NCI-H69 (cell line): ENCODE measurements around the gene MRPL9.
"Not testable (repeated sequence)": the region's sequence is repeated elsewhere in the genome, so short reads cannot be mapped to it uniquely, and the experiment has no call there.

Experiments
- DNase-seq: peaks from one replicate; lab custom pipeline; 2025; lab: John Stamatoyannopoulos, UW

The MRPL9 gene

DNA sequence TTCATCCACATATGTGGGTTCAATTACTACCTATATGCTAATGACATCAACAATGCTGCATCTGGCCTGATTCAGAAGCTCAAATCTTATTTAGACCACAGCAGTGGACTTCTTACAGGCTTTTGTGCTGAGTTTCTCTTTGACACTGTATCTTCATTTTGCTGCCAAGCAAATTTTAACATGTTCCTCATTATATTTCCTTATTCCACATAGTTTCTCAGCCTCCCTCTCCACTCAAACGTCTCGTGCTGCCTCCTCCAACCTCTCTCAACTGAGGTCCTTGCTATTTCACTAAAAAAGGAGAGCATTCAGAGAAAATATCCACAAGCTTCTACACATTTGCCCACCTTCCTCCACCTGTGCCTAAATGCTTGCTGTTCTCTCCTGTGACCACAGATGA lies 20.5 kb upstream of the MRPL9 start:
- DNase-seq = no peak

DNA sequence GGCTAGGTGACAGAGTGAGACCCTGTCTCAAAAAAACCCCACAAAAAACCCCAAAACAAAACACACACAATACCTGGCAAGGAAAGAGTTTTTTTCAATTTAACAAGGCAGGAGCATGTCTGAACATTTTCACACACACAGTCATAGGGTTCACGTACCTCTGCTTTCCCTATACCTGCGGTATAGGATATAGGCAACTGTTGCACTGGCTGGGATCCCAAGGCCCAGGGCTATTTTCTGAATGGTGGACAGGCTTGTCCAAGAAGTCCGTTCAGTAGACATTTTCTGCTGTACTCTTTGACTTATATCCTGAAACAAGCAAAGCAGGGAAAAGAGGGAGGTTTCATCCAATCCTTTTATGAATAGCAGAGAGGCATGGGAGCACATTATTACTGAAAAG lies 19.4 kb upstream of the MRPL9 start:
- DNase-seq = no peak

DNA sequence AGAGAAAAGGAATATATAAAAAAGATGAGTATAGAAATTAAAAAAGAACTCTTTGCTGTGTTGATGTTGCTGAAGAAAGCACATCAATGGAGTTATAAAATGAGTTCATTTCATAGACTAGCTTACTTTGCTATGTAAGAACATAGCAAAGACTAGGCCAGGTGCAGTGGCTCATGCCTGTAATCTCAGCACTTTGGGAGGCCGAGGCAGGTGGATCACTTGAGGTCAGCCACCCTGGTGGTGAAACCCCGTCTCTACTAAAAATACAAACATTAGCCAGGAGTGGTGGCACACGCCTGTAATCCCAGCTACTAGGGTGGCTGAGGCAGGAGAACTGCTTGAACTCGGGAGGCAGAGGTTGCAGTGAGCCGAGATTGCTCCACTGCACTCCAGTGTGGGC lies 18.7 kb upstream of the MRPL9 start:
- not testable (repeated sequence) for DNase-seq

DNA sequence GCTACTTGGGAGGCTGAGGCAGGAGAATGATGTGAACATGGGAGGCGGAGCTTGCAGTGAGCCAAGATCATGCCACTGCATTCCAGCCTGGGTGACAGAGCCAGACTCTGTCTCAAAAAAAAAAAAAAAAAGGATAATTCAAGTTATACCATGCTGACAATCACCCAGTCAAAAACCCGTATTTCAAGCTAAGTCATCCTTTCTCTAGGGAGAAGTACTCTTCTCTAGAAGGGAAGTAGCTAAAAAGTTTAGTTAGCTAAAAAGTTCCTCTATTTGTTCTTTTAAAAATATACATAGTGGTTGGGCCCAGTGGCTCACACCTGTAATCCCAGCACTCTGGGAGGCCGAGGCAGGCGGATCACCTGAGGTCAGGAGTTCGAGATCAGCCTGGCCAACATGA lies 17.4 kb upstream of the MRPL9 start:
- not testable (repeated sequence) for DNase-seq

DNA sequence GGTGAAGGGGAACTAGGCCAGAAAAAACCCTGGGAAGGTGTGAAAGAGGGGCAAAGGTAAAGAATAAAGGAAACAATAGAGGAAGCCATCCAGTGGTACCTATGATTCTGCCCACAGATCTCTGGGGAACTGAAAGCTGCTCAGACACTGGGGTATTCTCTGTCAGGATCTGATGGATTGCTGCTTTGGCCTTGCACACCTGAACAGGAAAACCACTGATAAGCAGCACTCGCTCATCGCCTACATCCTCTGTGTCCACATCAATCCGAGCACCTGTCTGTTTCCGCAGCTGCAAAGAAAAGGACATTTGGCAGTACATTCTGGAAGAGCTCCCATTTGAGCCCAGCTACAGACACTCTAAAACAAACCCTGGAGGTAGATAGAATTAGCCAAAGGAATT lies 16.6 kb upstream of the MRPL9 start:
- no peak for DNase-seq

DNA sequence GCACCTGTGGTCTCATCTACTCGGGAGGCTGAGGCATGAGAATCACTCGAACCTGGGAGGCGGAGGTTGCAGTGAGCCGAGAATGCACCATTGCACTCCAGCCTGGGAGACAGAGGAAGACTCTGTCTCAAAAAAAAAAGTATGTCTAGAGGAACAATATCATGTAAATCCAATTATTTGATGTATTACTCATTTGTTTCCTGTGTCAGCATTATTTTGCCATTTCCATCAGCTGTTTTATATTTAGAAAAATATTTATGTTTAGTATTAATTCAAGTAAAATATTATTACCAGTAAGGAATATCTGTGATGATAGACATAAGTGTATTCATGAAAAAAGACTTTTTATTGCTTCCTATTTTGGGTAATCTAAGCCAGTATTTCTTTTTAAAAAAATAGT lies 14.0 kb upstream of the MRPL9 start:
- DNase-seq = no peak

DNA sequence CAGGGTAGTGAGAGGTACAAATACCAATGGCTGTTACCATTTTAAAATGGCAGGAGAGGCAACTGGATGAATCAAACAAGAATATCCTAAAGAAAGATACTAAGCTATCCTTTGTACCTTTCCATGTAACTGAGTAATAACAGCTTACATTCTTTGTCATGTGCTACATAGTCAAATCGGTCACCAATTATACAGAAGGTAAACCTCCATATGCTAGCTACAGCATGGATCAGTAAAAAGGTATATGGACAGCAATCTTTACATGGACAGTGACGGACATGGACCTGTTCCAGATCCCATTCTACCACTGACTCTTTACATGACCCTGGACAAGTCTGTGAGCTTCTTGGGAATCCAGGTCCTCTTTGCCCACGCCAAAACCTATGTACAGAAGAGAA lies 13.4 kb upstream of the MRPL9 start:
- no peak for DNase-seq

DNA sequence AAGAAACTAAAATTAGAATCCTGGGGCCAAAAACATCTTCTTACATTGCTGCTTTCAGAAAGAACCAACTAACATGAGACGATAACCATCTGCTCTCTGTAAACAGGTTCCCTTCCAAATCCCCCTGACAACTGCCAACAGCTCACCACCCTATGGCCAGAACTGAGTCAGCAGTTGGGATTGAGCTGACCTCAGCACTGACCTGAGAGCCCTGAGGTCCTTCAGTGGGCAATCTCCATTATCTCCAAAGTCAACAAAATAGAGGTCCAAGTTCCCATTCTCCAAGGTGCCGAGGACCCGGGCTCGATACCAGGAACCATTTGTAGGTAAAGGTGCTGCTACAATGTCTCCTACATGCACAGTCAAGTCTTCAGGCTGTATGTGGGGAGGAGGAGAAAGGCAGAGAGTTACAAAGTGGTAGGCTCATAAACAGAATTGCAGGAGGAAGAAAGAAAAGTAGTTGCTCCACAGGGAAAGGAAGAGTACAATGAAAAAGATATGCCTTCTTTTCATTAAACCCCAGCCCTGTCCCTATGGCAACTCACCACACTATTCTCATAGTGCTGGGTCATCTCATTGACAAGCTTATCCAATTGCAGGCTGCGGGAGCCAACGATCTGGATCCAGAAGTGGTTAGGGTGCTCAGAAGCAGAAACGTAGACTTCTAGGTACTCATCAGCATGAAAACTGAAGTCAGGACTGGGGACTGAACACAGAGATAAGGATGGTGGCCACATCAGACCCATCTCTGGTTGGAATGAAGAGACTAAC lies 12.8 kb upstream of the MRPL9 start:
- DNase-seq = no peak

DNA sequence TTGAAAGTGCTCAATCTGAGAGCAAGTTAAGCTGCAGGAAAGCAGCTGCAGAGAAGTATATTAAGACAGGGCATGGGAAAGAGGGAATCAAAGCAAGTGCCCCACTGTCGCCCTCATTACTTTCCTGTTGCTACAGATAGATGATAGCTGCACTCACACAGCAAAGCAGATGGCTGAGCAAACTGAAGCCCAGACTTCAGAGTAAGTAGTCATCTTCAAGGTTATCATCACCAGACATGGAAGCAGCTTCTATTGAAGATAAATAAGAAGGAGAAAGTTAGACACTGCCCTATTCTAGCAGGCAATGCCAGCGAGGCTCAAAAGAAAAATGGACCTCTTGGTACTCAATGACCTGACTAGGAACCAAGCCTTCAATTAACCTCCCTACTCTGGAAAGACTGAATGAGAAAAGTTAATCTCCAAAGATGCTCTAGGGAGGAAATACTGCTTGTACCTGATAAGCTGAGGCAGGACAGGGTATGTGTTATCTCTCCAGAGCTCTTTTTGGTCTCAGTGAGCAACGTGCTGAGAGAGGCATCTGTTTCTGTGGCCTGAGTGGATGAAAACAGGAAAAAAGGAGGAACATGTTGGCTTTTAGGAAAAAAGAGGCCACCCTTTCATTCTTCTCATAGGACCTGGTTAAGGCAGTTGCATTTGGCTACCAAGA lies 11.1 kb upstream of the MRPL9 start:
- no peak for DNase-seq

DNA sequence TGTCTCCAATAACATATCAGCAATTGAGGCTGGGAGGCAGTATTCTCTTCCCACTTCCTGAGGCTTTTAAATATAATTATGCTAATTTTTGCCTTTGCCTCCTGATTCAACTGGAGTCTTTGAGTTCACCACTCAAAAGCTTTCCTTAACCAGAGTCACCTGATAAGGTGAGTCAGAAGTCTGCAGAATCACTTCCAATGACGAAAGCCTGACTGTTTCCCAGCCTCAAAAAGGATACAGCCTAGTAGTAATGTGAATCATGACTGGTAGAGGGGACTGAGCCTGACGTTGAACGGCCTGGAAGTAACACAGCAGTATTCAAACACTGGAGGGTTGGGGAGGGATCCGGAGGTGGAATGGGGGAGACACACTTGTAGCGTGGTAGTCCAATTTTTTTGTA lies 10.4 kb upstream of the MRPL9 start:
- DNase-seq = no peak

DNA sequence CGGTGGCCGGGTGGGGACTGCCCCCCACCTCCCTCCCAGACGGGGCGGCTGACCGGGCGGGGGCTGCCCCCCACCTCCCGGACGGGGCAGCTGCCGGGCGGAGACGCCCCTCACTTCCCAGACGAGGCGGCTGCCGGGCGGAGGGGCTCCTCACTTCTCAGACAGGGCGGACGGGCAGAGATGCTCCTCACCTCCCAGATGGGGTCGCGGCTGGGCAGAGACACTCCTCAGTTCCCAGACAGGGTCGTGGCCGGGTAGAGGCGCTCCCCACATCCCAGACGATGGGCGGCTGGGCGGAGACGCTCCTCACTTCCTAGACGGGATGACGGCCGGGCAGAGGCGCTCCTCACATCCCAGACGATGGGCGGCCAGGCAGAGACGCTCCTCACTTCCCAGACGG lies 6.0 kb upstream of the MRPL9 start:
- DNase-seq = not testable (repeated sequence)

DNA sequence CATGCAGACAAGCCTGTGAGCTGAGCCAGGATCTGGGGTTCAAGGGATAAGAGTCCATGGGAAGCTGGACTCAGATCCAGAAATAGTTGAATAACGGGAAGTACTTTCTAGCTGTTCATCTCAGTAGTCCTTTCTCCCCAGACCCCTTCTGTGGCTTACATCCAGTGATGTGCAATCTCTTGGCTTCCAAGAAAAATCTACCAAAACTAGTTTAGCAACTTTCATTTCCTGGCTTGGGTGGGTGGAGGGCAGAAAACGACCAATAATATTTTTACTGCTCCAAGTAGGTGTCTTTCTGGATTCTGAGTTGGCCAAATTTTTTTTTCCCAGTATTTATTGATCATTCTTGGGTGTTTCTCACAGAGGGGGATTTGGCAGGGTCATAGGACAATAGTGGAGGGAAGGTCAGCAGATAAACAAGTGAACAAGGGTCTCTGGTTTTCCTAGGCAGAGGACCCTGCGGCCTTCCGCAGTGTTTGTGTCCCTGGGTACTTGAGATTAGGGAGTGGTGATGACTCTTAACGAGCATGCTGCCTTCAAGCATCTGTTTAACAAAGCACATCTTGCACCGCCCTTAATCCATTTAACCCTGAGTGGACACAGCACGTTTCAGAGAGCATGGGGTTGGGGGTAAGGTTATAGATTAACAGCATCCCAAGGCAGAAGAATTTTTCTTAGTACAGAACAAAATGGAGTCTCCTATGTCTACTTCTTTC lies 5.2 kb upstream of the MRPL9 start:
- not testable (repeated sequence) for DNase-seq

DNA sequence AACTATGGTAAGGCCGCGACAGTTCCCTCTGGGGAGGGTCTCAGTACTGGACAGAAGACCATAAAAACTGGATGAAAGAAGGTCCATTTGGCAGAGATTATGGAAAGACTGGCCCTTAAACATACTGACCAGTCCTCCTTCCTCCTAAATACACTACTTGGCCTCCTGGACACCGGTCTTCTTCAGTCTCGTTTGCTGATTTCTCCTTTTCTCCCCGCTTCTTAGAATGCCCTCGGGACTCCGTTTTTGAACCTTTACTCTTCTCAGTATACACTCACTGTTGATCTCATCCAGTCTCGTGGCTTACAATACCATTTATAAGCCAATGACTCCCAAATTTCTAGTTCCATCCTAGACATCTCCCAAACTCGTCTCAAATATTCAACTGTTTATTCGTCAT lies 694 bp upstream of the MRPL9 start:
- DNase-seq = no peak

DNA sequence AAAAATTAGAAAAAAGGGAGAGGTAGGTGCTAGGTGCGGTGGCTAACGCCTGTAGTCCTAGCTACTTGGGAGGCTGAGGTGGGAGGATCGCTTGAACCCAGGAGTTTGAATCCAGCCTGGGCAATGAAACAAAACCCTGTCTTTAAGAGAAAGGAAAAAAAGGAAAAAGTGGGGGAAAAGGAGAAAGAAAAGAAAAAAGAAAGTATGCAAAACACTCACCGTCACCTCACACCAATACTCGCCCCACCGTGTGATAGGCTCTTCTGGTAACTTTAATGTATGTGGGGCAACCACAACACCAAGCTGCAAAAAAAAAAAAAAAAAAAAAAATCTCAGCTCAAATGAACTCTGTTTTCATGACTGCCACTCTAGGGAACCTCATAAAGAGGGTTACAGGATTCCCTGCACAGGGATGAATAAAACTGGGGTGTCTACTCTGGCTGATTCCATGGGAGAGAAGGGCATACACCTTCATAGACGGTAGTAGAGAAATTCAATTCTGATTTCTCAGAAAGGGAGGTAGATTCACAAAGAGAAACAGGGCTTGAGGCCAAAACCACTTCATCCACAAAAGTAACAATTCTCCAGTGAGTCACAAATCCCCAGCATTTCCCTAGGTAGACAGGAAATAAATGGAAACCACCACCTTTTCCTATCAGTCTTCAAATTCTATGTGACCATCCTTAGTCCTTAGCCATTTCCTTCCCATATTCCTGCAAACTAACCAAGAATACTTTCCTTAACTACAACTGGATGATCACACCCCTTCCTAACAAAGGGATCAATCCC lies 2.5 kb downstream of the MRPL9 start:
- no peak for DNase-seq

DNA sequence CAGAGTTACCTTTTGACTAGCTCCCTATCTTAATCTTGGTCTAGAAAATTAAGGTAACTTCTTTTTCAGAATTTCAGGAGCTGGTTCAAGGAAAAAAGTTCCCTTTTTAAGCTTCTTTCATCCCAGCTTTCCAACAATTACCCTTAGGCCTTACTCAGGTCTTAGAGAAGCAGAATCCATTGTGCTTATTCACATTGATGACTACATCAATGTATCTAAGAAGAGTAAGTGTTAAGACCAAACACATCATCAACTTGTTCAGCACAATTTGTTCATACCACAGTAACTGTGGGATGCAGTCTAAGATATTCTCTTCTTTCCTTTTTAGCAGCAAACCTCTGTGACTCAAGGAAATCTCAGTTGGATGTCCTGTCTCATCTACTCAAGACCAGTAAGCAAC lies 4.1 kb downstream of the MRPL9 start:
- no peak for DNase-seq

DNA sequence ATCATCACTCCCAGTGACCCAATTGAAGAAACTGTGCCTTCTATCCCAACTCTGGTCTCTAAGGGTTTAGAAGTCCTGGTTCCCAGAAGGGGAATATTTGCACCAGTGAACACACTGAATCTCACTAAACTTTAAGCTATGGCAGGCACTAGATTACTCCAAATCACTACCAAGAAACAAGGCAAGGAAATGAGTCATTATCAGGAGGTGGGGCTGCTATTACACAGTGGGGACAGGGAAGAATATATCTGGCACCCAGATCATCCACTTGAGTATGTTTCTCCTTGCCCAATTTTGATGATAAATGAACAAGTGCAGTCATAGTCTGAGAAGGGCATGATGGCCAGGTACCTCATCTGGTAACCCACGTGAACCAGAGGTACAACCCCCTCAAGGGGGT lies 7.0 kb downstream of the MRPL9 start:
- no peak for DNase-seq

DNA sequence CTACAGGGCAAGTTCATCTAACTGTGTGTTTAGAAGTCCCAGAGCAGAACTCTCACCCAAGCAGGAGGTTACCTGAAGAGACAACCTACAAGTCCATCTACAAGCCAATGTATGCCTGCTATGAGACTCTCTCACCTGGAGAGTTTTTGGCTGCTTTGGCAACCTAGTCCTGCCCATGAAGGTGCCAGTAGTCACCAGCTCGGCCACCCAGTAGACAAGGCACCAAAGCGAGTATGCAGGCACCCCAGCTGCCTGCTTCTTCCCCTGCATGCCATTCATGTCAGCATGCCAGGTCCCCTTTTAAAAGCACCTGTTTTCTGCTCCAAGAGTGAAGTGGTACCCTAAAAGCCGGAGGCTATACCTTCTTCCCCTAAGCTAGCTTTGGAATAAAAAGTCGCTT lies 21.8 kb downstream of the MRPL9 start:
- no peak for DNase-seq

DNA sequence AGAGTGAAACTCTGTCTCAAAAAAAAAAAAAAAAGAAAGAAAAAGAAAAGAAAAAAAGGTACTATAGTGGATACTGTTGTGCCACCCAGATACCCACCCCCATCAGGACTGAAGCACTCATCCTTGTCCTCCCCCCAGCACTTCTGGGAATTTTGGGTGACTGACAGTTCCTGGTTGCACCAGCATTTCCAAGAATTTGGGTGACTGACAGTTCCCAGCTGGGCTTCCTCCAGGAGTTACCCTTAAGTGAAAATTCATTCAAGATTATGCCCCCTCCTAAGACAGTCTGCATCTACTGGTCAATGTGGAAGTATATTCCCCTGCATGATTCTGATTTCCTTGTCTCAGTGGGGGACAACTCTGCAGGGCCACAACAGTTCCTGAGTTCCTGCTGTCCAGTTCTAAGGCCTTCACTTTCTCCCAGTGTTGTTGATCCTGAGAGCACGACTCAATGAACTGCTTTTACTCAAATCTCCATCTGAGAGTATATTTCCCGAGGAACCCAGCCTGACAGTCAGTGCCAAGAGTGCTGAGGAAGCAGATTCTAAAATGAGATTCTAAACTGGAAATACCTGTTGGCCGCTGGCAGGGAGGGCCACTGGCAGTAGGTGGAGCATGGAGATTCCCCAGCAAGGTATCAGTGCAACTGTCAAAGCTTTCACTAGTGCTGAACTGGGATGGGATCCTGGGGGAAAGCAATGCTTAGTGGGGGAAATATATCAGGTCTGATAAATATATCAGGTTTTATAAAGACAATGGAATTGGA lies 23.5 kb downstream of the MRPL9 start:
- DNase-seq = no peak

DNA sequence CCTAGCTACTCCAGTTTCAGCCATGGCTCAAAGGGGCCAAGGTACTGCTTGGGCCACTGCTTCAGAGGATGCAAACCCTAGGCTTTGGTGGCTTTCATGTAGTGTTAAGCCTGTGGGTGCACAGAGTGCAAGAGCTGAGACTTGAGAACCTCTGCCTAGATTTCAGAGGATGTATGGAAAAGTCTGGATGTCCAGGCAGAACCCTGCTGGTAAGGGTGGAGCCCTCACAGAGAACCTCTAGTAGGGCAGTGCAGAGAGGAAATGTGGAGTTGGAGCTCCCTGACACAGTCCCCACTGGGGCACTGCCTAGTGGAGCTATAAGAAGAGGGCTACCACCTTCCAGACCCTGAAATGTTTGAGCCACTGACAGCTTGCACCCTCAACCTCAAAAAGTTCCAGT lies 25.8 kb downstream of the MRPL9 start:
- DNase-seq = no peak

DNA sequence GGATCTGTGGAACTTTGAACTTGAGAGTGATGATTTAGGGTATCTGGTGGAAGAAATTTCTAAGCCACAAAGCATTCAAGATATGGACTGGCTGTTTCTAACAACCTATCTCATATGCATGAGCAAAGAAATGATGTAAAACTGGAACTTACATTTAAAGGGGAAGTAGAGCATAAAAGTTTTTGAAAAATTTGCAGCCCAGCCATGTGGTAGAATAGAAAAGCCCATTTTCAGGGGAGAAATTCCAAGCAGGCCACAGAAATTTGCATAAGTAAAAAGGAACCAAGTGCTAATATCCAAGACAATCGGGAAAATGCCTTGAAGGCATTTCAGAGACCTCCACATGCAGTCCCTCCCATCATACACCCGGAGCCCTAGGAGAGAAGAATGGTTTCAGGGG lies 26.3 kb downstream of the MRPL9 start:
- no peak for DNase-seq

DNA sequence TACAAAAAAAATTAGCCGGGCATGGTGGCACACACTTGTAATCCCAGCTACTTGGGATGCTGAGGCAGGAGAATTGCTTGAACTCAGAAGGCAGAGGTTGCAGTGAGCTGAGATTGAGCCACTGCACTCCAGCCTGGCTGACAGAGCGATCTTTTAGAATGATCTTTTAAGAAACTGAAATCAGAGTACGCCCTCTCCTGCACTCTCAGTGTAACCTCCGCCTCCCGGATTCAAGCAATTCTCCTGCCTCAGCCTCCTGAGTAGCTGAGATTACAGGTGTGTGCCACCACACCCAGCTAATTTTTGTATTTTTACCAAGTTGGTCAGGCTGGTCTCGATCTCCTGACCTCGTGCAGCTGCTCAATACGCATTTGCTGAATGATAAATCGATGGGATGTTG lies 29.3 kb downstream of the MRPL9 start:
- not testable (repeated sequence) for DNase-seq

DNA sequence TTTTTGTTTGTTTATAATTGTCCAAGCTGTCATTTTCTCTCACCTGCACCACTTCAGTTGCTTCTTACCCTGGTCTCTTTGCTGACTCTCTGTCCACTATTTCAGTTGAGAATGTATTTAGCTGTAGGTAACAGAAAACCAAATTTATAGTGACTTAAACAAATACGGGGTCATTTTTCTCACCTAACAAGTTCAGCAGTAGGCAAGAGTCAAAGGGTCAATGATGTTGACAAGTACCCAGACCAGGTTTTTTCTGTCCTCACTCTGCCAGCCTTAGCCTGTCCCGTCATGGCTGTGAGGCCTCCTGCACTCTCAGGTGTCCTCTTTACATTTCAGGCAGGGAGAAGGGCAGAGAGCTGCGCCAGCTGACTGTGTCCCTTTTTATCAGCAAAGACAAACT lies 30.2 kb downstream of the MRPL9 start:
- DNase-seq = no peak
